ENCODE results near the gene SCN4A.
"Not testable (repeated sequence)": the region's sequence is repeated elsewhere in the genome, so short reads cannot be mapped to it uniquely, and the experiment has no call there.

SCN4A gene

DNA sequence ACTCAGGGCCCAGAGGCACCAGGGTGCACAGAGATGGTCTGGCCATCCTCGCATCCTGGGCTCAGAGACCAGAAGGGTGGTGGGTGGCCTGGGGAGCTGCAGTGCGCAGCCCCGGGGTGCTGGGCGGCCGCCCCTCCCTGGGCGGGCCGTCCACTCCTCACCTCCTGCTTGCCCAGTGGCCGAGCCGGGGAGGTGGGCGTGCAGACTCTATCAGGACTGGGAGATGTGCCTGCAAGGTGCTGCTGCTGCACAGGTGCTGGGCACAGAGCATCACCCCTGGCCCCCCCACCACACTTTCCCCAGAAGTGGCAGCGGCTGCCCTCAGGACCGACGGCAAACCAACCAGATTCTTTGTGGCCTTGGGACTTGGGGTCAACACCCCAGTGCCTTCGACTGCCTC, at the start of gene SCN4A:
Gene SCN4A, minus strand, starts transcription at position 123 of the 400 bp plus-strand sequence. Its CDS starts 77 bp downstream, at position 46.
- DNase-seq (ENCODE audit: extremely low read depth in 1 of 2, low read depth in 1 of 2) = no peak

DNA sequence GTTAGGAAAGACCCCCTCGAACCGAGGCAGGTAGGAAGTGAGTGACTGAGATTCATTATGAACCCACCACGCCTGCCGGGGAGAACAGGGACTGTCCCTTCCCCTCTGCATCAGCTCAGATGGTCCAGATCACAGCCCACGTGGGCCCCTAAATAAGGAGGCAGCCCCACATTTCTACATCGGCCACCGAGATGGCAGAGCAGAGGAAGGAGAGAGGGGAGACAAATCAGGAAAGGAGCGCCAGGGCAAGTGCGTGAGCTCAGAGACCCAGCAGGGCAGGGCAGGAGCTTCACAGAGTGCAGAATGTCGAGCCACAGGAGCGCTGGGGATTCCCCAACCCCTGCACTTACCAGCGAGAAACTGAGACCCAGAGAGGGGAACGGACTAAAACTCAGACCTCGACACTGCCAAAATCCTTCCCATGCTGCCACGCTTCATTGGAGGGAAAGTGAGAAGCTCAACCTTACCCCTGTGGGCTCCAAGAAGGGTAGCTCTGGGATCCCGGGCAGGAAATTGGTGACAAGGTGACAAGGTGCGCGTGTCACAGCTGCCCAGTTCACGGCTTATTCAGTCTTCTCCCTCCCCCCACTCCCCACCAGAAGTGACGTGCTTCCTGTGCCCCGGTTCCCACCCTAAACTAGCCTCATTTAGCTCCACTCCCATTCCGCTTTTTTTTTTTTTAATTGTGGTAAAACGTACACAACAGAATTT, 47.5 kb upstream of the SCN4A start, which contains the start of gene ICAM2:
Gene ICAM2, minus strand, starts transcription at position 578 of the 711 bp plus-strand sequence. CDS start 13,942 bp downstream, outside the sequence.
- DNase-seq (ENCODE audit: extremely low read depth in 1 of 2, low read depth in 1 of 2) = peak; percentile 79 to 88

DNA sequence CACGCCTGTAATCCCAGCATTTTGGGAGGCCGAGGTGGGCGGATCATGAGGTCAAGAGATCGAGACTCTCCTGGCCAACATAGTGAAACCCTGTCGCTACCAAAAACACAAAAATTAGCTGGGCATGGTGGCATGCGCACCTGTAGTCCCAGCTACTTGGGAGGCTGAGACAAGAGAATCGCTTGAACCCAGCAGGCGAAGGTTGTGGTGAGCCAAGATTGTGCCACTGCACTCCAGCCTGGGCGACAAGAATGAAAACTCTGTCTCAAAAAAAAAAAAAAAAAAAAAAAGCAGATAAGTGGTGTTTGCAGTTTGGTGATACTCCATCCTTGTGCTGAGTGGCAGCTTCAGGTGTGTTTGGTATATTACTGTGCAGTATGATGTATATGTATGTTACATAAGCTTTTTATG, 46.8 kb upstream of the SCN4A start:
- not testable (repeated sequence) for DNase-seq (ENCODE audit: extremely low read depth in 1 of 2, low read depth in 1 of 2)

DNA sequence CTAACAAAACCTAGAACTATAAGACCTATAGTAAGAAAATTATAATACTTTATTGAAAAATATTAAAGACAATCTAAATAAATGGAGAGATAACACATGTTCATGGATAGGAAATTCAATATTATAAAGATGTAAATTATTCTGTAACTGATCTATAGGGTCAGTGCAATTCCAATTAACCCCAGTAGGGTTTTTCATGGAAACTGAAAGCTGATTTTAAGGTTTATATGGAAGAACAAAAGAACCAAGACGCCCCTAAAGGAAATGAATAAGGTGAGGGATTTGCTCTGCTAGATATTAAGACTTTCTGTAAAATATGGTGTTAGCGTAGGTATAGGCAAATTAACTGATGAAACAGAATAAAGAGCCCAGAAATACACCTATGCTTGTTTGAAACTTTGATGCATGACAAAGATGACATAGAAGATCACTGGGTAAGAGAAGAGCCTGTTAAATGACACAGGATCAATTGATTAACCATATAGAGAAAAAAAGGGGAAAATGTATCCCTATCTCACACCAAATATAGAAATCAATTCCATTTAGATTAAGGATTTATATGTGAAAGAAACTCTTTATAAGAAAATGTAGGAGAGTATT, 44.8 kb upstream of the SCN4A start:
- no peak for DNase-seq (ENCODE audit: extremely low read depth in 1 of 2, low read depth in 1 of 2)

DNA sequence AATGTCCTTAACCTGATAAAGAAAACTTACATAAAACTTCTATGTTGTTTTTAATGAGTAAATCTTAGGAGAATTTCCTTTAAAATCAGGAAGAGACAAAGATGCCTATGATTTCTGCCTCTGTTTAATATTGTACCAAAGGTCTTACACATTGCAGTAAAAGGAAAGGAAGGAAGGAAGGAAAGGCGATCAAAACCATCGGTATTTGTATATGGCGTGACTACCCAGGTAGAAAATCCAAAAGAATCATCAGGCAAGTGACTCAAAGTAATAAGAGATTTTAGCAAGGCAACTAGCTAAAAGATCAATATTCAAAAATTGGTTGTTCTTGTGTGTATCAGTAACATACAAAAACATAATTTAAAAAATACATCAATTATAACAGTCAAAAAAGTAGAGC, 44.3 kb upstream of the SCN4A start:
- DNase-seq (ENCODE audit: extremely low read depth in 1 of 2, low read depth in 1 of 2) = no peak

DNA sequence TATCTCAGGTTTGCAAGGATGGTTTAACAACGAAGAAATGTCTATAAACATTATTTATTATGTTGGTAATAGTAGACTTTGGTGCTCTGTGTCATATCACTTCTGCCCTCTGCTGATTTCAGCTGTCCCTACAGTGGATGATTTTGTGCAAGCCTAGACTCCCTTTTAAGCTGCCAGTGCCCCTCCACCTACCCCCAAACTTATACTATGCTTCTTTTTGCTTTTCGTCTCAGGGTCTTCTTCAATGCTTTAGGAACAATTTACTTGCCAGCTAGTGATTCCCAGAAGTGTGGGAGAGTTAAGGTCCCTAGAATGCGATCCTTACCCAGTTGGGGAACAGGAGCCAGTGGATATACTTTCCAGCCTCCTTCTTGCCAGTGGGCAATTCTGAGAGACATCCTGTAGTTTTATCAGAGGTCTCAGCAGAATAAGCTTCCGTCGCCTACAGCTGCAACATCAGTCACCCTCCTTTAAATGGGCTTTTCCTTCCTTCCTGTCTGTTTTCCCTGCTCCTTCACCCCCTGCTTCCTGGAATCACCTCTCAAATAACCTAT, 43.6 kb upstream of the SCN4A start:
- DNase-seq (ENCODE audit: extremely low read depth in 1 of 2, low read depth in 1 of 2) = no peak

DNA sequence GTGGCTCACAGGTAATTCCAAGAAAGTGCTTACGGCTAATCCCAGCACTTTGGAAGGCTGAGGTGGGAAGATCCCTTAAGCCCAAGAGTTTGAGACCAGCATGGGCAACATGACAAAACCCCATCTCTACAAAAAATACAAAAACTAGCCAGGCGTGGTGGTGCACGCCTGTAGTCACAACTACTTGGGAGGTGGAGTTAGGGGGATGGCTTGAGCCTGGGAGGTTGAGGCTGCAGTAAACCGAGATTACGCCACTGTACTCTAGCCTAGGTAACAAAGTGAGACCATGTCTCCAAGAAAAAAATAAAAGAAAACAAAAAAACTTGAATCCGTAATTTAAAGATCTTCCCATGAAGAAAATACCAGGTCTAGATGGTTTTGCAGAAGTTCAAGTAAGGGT, 42.7 kb upstream of the SCN4A start:
- DNase-seq (ENCODE audit: extremely low read depth in 1 of 2, low read depth in 1 of 2) = no peak

DNA sequence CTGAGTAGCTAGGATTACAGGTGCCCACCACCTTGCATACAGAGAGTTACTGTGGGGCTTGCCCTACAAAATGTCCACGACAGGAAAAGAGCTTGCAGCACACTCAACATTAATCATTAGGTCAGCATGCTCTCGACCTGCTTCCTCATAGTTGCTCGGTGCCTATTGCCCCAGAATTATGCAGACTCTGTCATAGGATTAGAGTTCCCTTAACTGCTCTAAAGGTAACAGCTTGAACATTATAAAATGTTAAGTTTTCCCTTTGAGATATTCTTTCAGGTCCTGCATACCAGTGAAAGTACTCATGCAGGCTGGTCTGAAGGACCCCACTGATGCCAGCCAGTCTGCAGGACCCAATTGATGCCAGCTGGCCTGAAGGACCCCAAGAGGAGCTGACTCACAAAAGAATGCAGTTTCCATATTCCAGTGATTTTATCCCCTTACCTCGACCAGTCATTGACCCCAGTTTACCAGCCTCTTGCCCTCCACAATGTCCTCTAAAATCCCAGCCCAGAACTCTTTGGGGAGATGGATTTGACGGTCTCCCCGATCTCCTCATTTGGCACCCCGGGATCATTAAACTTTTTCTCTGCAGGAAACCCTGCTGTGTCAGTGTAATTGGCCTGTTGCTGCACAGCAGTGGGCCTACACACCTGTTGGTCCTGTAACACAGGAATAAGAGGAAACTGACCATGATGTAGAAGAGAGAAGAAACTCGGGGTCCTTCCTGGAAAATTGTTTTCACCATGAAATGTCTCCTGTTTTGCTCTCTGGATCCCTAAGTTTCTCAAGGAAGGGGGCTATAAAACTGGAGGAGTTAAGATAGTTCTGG, 37.1 kb upstream of the SCN4A start:
- DNase-seq (ENCODE audit: extremely low read depth in 1 of 2, low read depth in 1 of 2) = no peak

DNA sequence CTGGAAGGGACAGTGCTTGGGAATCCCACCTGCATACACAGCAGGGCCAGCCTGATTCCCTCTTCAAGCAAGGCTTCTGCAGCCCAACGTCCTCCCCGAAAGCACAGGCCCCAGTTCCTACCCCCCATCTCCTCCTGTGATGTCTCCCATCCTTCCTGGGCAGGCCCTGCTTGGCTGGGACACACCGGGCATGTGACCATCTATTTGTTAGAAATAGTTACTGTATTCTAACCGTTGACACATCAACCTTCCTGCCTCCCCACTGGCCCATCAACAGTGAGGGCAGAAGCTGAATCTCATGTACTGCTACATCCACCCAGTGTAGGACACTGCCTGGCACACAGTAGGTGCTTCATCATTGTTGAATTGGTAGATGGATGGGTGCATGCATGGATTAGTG, 36.1 kb upstream of the SCN4A start:
- no peak for DNase-seq (ENCODE audit: extremely low read depth in 1 of 2, low read depth in 1 of 2)

DNA sequence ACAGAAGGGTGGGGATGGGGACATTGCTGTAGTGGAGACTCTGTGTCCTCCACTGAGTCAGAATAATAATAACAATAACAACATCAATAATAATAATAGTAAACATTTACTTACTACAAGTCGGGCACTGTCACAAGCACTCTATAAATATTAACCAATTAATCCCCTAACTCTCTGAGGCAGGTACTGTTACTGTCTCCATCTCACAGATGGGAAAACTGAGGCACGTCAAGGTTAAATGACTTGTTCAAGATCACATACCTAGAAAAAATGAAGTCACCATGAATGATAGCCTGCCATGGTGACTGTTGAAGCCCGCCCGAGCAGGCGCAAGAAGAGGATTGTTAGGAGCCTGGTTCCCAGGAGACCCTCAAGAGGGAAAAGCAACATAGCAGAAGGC, 35.6 kb upstream of the SCN4A start:
- DNase-seq (ENCODE audit: extremely low read depth in 1 of 2, low read depth in 1 of 2) = no peak

DNA sequence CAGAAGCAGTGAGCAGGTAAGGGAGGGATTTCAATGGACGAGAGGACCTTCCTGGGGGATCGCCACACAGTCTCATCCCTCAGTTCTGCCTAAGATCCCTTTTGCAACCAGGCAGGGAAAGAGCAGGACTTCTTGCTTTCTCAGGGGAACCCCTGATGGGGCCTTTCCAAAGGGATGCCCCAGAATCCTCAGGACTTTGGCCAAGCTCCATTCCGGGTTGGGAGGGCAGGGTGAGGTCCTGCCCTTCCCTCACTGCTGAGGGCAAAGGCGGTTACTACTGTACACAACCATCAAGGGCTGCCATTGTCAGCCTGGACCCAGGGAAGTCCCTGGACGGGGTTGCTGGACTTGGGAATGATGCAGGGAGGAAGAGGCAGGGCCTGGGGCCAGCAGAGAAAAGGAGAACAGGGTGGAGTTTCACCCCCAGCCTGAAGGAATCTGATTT, 35.1 kb upstream of the SCN4A start:
- no peak for DNase-seq (ENCODE audit: extremely low read depth in 1 of 2, low read depth in 1 of 2)

DNA sequence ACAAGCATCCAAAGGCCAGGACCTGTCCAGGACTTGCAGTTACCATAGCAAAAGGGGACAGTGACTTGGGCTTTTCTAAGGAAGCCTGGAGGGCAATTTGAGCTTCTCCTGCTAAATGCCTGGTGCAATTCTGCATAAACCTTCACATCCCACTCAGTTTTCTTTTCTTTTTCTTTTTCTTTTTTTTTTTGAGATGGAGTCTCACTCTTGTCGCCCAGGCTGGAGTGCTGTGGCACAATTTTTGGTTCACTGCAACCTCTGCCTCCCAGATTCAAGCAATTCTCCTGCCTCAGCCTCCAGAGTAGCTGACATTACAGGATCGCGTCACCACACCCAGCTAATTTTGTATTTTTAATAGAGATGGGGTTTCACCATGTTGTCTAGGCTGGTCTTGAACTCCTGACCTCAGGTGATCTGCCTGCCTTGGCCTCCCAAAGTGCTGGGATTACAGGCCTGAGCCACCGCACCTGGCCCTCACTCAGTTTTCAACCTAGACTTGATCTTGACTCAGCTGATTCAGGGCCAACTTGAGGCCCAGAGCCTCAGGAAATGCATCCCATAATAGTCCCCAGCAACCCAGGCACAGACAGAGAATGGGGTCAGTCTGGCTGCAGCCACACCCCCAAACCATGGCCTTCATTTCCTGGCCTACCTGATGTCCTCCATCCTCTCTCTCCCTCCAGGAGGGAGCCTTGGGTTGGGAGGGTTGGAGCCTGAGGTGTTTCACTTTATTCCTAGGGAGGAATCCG, 34.5 kb upstream of the SCN4A start:
- DNase-seq (ENCODE audit: extremely low read depth in 1 of 2, low read depth in 1 of 2) = not testable (repeated sequence)

DNA sequence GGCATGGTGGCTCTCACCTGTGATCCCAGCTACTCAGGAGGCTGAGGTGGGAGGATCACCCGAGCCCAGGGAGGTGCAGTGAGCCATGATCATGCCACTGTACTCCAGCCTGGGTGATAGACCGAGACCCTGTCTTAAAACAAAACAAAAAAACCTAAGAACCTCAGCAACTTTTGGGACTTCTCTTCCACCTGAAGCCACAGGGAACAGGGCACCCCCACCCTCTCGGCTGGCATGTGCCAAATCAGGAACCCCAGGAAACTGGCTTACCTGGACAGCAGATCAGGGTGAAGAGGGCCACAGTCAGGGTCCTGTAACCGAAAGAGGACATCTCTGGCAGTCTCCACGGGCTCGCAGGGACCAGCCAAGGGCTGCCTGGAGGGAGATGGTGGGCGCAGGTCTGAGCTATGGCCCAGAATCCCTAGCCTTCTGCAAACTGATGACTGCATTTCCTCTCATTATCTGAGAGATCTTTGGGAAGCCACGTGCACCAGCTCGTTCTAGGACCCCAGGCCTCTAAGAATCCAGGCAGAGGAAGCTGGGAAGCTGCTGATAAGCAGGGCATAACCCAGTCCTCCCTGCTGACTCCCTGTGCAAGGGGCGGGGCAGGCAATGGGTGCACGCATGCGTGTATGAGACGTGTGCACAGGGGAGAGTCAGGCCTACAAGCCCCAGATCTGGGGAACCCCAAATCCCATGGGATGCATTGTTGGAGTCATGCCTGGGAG, 33.8 kb upstream of the SCN4A start:
- DNase-seq (ENCODE audit: extremely low read depth in 1 of 2, low read depth in 1 of 2) = no peak

DNA sequence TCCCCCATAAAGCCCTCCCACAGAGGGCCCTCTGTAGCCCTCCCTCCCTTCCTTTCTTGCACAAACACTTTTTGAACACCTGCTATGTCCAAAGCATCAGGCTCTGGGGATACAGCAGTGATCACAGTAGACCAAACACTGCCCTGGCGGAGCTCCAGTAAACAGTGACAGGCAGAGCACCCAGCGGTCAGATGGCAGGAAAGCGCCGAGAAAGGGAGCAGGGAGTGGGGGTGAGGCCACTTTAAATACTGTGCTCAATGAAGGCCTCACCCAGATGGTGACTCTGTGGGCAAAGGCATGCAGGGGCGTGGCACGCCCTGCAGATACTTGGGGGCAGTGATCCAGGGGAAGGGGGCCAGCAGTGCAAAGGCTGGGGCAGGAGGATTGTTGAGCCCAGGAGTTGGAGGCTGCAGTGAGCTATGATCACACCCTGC, 33.0 kb upstream of the SCN4A start:
- no peak for DNase-seq (ENCODE audit: extremely low read depth in 1 of 2, low read depth in 1 of 2)

DNA sequence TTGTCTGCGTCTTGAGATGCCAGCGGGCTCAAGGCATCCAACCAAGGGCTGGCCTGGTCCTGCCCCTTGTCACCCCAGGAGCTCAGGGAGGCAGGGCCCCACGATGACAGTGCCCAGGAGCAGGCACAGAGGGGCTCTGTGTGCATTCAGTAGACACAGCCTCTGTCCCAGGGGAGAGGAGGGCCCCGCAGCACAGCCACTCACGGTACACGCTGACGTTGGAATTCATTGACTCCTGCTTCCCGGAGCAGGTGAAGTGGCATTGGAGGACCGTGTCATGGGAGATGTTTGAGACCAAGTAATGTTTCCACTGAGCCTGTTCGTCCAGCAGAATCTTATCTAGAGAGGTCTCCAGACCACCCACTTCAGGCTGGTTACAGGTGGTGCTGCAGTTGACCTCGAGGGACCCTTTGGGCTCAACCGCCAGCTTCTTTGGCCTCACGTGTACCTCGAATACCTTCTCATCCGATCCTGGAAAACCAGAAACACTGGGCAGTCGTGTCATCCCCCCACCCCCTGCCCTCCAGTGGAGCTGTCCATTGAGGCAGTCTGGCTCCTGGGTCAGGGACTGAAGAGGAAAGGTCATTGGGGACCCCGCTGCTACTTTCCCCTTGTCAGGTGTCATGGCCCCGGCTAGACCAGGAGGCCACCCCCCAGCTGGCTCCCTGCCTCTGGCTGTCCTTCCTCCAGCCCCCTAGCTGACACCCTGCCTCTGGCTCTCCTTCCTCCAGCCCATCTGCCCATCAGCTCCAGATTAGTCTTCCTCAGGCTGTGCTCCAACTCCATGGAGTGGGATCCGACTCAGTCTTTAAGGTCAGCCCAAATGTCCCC, 32.4 kb upstream of the SCN4A start:
- no peak for DNase-seq (ENCODE audit: extremely low read depth in 1 of 2, low read depth in 1 of 2)

DNA sequence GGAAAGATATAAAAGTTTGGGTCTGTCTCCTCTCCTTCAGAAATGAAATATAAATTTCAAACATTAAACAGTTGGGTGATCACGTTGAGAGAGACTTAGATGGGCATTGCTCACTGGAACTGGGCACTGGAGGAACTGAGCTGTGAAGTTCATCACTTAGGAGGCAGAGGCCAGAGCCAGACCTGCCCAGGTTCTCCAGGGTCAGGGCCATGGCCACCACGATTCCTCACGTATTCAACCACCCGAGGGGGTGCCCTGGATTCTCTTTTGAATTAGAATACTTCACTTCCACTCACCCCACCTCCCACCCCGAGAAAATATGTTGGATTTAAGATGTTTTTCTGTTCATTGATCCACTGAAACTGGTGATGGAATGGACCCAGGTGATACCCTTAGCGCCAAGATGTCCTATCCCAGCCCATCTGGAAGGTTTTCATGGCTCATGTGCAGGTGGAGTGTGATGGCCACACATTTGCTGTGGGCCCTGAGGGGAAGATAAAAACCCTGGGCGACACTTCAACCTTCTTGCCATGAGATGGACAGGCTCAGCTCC, 31.6 kb upstream of the SCN4A start:
- no peak for DNase-seq (ENCODE audit: extremely low read depth in 1 of 2, low read depth in 1 of 2)

DNA sequence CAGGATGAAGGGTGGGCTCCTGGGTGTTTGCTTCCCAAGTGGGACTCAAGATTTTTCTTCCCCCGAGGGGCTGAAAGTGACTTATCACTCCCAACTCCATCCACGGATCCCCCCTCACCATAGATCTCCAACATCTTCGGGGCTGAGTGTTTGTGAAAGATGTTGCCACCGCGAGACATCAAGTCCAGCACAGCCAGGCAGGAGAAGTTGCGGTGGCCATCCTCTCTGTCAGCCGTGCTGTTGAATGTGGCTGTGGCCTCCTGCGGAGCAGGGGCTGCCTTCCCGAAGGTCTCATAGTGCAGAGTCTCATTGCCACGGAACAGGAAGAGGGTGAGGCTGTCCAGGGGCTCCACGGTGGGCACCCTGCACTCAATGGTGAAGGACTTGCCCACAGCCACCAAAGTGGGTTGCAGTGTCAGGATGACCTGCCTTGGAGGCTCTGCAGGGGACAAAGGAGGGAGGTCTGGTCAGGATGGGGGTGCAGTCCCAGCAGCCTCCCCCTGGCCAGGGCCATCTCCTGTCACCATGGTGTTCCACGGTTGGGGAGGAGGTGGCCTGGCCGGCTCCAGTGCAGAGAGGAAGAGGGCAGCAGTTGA, 30.9 kb upstream of the SCN4A start:
- no peak for DNase-seq (ENCODE audit: extremely low read depth in 1 of 2, low read depth in 1 of 2)

Measured in activated CD8-positive, alpha-beta memory T cell treated with anti-CD3 and anti-CD28 coated beads for 1 hour (primary cell).